Measurements from ENCODE around the gene FAM83D. TPM values are rescaled to one million over a fixed set of nuclear protein-coding genes. Genes with fewer than 3 reads are reported as not detected.

FAM83D gene
- total and polyA plus RNA-seq, 2 donors (not counting 1 experiment from before 2014, with no cell fraction given) = 0.82 to 1.7 TPM

DNA sequence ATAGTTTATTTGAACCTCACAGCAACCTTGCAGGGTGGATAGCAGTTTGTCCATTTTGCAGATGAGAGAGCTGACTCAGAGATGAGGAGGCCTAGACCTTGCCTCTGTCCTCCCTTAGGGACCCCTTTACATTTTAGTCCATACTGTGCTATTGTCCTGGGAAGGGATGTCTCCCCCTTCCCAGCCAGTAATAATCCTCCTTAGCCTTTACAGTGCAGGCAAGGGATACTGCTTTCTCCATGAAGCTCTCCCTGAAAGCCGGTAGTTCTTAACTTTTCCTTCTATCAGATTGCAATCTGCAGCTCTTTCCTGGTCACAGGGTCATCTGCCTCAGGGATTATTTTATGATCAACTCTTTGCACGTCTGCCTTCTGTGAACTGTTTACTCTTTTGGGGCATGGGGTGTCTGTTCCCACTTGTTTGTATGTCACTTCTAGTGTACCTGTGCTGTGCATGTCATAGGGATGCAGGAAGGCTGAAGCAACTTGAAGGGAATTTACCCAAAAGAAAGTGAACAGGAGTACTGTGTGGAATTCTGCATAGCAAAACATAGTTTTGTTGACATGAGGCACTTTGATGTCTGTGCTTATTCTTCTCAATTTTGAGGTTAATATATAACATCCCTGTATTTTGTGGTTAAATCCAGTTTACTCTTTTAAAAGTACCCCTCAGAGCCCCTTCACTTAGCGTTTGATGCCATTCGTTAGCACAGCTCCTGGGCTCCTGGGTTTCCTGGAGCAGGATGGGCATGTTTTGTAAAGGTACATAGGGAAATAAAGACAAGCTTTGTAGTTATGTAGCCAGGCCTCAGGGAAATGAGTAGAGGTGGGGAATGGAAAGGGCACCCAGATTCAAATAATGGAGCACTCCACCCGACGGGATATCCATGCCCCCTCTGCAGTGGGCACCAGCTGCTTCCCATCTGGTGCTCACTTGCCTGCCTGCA, 74.0 kb downstream of the FAM83D start:
- ChIA-PET CTCF (interaction anchor here (2.9 kb wide), 1 partner anchor 49 kb away, joined by 9 read pairs; no protein-coding TSS in a partner anchor), POLR2A (no interaction called here)
- no peak for TF ChIP-seq CTCF (IDR thresholded peaks at IDR 0.05)
- no peak for TF ChIP-seq EZH2 (IDR thresholded peaks at IDR 0.05; ENCODE audit: borderline replicate concordance, insufficient read depth, low read depth, low read length, poor library complexity, severe bottlenecking)
- no peaks in the 10 kb centered on the region for H3K9me3 Mint-ChIP-seq (ENCODE audit: insufficient read depth)
- Histone ChIP-seq H3K27ac (ENCODE audit: low read length in 2 of 2) (no peak overlapping the region), H3K4me3 (ENCODE audit: control extremely low read depth in 1 of 5, extremely low read depth in 1 of 5, insufficient read depth in 1 of 5, low read depth in 2 of 5, low read length in 4 of 5) (no peak overlapping the region), H3K4me1 (ENCODE audit: control insufficient read depth in 2 of 2, insufficient read depth in 2 of 2, low read length in 2 of 2) (no peaks in the 10 kb centered on the region), H3K36me3 (replicated peaks in 1 of 2; ENCODE audit: control extremely low read depth in 1 of 2, control insufficient read depth in 1 of 2, extremely low read depth in 1 of 2, insufficient read depth in 2 of 2, low read length in 1 of 2) (peaks cover 0 to 68% of the 10 kb centered on the region in 2 experiments), H3K9me3 (ENCODE audit: control extremely low read depth in 1 of 3, control insufficient read depth in 2 of 3, insufficient read depth in 1 of 3, low read length in 2 of 3) (no peaks in the 10 kb centered on the region), H4K20me1 (ENCODE audit: control insufficient read depth, insufficient read depth, low read length, poor library complexity, severe bottlenecking) (no peaks in the 10 kb centered on the region), H3K79me2 (ENCODE audit: control insufficient read depth, insufficient read depth, low read length) (no peaks in the 10 kb centered on the region), H3K4me2 (replicated peaks; ENCODE audit: low read depth, low read length, poor library complexity, severe bottlenecking) (no peak overlapping the region), H2AFZ (ENCODE audit: insufficient read depth, low read depth, low read length, poor library complexity, severe bottlenecking) (no peak overlapping the region), H3K27me3 (replicated peaks in 1 of 4; ENCODE audit: control extremely low read depth in 1 of 4, control insufficient read depth in 3 of 4, insufficient read depth in 4 of 4, low read length in 3 of 4) (no peaks in the 10 kb centered on the region), H3K9ac (ENCODE audit: low read length) (no peak overlapping the region)
- H3K27me3 Mint-ChIP-seq = no peaks in the 10 kb centered on the region
- no peak for DNase-seq
- 100% methylated on average over 4 of the region's 6 CpGs for WGBS (ENCODE audit: insufficient coverage)
- intact Hi-C loops (cut with micrococcal nuclease) = no loop called here
- no peak for ATAC-seq (ENCODE audit: low read depth)
- H3K4me1 Mint-ChIP-seq = peaks cover 6% of the 10 kb centered on the region
- H3K27ac Mint-ChIP-seq = no peak overlapping the region
- no peak overlapping the region for H3K4me3 Mint-ChIP-seq

Small RNA genes within 50 kb of the gene (small RNA-seq; reads per million reads assigned to genes)
- gene AL023803.1 (ENCODE audit: insufficient read length, low read depth, low replicate concordance) = not detected

Other genes starting within 250 kb of the FAM83D start
- not detected in 2 replicates for gene SLC32A1, start 201.9 kb upstream of the FAM83D start, total RNA-seq
- 0.16 TPM in 1 of 2 replicates, not detected in the other for gene SLC32A1, start 201.9 kb upstream of the FAM83D start, polyA plus RNA-seq
- 15.4 and 16.7 TPM in 2 replicates for gene ACTR5, start 178.0 kb upstream of the FAM83D start, total RNA-seq
- 18.0 and 22.4 TPM in 2 replicates for gene ACTR5, start 178.0 kb upstream of the FAM83D start, polyA plus RNA-seq
- gene PPP1R16B, start 120.7 kb upstream of the FAM83D start, total RNA-seq = 108 and 112 TPM in 2 replicates
- gene PPP1R16B, start 120.7 kb upstream of the FAM83D start, polyA plus RNA-seq = 54.5 and 58.8 TPM in 2 replicates
- 7.5 and 8.4 TPM in 2 replicates for gene DHX35, start 35.9 kb downstream of the FAM83D start, total RNA-seq
- 10.9 and 12.4 TPM in 2 replicates for gene DHX35, start 35.9 kb downstream of the FAM83D start, polyA plus RNA-seq